GM12801 (cell line): ENCODE results near the gene KIAA0319L.

Experiments
- TF ChIP-seq, protein P1 (sequence below): IDR thresholded peaks from one replicate; pipeline ENCODE4 v1.5.1; 2011; ENCODE audit warnings: control low read depth; ENCODE audit not compliant: insufficient read length; ENCODE audit errors: extremely low read depth

Gene KIAA0319L

DNA sequence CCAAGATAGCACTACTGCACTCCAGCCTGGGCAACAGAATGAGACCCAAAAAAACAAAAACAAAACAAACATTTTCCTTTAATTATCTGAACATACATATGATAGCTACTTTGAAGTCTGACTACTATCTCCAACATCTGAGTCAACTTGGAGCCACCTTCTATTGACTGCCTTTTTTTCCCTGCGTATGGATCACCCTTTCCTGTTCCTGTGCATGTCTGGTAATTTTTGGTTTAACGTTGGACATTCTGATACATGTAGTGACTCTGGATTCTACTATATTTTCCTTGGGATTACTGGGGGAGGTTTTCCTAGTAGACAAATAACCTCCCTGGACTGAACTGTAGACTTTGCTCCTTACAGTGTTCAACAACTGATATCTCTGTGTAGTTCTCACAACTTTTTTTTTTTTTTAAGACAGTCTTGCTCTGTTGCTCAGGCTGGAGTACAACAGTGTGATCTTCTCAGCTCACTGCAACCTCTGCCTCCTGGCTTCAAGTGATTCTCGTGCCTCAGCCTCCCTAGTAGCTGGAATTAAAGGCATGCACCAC lies 70.3 kb downstream of the KIAA0319L start:
- TF ChIP-seq, protein P1, sequence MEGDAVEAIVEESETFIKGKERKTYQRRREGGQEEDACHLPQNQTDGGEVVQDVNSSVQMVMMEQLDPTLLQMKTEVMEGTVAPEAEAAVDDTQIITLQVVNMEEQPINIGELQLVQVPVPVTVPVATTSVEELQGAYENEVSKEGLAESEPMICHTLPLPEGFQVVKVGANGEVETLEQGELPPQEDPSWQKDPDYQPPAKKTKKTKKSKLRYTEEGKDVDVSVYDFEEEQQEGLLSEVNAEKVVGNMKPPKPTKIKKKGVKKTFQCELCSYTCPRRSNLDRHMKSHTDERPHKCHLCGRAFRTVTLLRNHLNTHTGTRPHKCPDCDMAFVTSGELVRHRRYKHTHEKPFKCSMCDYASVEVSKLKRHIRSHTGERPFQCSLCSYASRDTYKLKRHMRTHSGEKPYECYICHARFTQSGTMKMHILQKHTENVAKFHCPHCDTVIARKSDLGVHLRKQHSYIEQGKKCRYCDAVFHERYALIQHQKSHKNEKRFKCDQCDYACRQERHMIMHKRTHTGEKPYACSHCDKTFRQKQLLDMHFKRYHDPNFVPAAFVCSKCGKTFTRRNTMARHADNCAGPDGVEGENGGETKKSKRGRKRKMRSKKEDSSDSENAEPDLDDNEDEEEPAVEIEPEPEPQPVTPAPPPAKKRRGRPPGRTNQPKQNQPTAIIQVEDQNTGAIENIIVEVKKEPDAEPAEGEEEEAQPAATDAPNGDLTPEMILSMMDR = no peak

DNA sequence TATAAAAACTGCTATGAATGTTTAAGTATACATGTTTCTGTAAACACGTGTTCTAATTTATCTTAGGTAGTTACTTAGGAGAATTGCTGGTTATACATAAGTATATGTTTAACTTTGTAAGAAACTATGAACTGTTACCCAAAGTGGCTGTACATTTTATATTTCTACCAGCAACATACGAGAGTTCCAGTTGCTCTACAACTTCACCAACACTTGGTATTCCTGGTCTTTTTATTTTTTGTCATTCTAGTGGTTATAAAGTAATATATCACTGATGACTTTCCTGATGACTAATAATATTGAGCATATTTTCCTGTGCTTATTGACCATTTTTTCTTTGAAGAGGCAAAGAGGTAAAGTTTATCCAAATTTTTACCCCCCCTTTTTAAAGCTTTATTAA lies 76.0 kb downstream of the KIAA0319L start:
- TF ChIP-seq, protein P1 = no peak

- TF ChIP-seq, protein P1 = no peak
Measured at GRCh38 chr1:35477870-35478269, 79.3 kb downstream of the KIAA0319L start.

DNA sequence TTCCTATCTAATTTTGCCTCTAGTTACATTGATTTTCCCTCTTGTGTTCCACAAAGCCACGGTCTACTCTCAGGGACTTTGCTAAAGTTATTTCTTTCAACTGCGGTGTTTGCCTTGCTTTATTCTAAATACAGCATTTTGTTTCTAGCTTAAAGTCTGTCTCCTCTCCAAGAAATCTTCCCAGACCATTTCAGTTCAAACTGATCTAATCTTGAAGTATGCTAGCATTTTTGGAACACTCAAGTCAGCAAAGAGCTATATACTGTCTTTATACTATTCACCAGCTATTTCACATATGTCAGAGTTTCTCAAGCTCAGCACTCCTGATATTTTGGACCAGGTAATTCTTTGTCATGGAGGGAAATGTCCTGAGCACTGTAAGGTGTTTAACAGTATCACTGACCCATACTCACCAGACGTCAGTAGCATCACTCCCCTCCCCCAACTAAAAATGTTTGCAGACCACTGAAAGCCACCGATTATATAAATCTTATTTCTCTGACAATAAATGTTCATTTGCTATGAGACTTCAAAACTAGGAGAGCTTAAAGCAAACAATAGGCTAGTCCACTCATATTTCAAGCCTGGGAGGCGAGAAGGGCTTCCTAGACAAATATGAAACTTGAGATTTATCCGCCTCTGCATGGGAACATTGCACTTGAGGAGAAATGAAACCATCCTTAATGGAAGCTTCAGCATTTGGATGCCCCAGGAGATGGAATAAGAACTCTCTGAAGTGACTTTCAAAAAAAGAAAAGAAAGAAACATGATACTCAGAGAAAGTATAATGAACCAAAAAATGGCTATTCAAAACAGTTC lies 81.1 kb downstream of the KIAA0319L start:
- TF ChIP-seq, protein P1 = no peak

DNA sequence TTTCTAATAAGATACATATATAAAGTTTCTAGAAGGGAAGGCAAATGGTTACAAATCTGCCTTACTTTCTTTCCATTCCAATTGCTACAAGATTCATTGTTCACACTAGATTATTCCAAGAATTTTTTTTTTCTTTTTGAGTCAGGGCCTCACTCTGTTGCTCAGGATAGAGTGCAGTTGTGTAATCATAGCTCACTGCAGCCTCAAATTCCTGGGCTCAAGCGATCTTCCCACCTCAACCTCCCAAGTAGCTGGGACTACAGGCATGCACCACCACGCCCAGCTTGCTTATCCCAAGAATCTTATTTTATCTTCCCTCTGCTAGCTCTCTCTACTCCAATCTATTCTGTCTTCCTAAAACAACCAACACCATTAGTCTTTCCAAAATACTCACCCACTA lies 81.8 kb downstream of the KIAA0319L start:
- TF ChIP-seq, protein P1 = no peak

GRCh38 chr1:35470977-35471613 lies 86.1 kb downstream of the KIAA0319L start:
- TF ChIP-seq, protein P1 = no peak

- TF ChIP-seq, protein P1 = no peak
Measured at GRCh38 chr1:35466120-35466519, 91.1 kb downstream of the KIAA0319L start.
